Heart right ventricle (tissue), 16 donors: Measurements from ENCODE around the gene PRKAR1B. TPM values are rescaled to one million over a fixed set of nuclear protein-coding genes. Genes with fewer than 3 reads are reported as not detected.
A peak's percentile ranks its signal among the peaks of the same experiment; 100 is the strongest.

ENCODE experiments used
- ATAC-seq, 8 donors: fragments of 200-7000 bp; cut with Tn5 transposase; one replicate each; pipeline ENCODE4 v1.9.1; 2020; ENCODE audit warnings: mild to moderate bottlenecking in 8 of 8, moderate library complexity in 8 of 8, moderate number of reproducible peaks in 1 of 8
- DNase-seq, 2 donors: peaks; one replicate each; pipeline ENCODE4 v3.0.0-alpha.2; 2020
- H3K27ac ChIP-seq, 10 donors: fragments of 200-600 bp; sonication (generic) in 2 of 10; one replicate each; pipeline versions ENCODE4 v1.5.0 to v1.8.0; 2020 to 2022; ENCODE audit warnings: mild to moderate bottlenecking in 3 of 10
- H3K27me3 ChIP-seq, 7 donors: fragments of 200-600 bp; one replicate each; pipeline ENCODE4 v1.8.0; 2021 to 2022; ENCODE audit warnings: mild to moderate bottlenecking in 2 of 7
- H3K36me3 ChIP-seq, 9 donors: fragments of 200-600 bp; sonication (generic) in 1 of 9; one replicate each; pipeline versions ENCODE4 v1.5.0 to v1.8.0; 2020 to 2022; ENCODE audit warnings: mild to moderate bottlenecking in 2 of 9
- H3K4me1 ChIP-seq, 9 donors: fragments of 200-600 bp; sonication (generic) in 1 of 9; one replicate each; pipeline versions ENCODE4 v1.5.0 to v1.8.0; 2020 to 2022; ENCODE audit warnings: mild to moderate bottlenecking in 4 of 9
- H3K4me3 ChIP-seq, 10 donors: fragments of 200-600 bp; sonication (generic) in 2 of 10; one replicate each; pipeline versions ENCODE4 v1.5.0 to v1.8.0; 2020 to 2022; ENCODE audit warnings: mild to moderate bottlenecking in 7 of 10, moderate library complexity in 2 of 10
- H3K9me3 ChIP-seq, 11 donors: fragments of 200-600 bp in 10 of 11; sonication (generic) in 2 of 11; one replicate each; pipeline versions ENCODE4 v1.5.0 to v1.8.0; 2013 to 2022; ENCODE audit warnings: mild to moderate bottlenecking in 2 of 11, control low read depth in 1 of 11, moderate library complexity in 1 of 11
- CTCF ChIP-seq, 9 donors: fragments of 200-600 bp; sonication (generic) in 2 of 9; IDR thresholded peaks; one replicate each; pipeline versions ENCODE4 v1.5.0 to v1.8.0; 2021 to 2022; ENCODE audit warnings: antibody characterized with exemption in 9 of 9, mild to moderate bottlenecking in 5 of 9, moderate library complexity in 1 of 9
- WGBS, 2 donors: extraction: QIAGEN DNeasy Blood & Tissue Kit; methylation state at CpG; one replicate each; pipeline ENCODE4 v1.1.7; 2013; ENCODE audit warnings: inconsistent platforms in 1 of 2; 5-methylcytosine and 5-hydroxymethylcytosine counted together
- intact Hi-C, 10 donors: fragments of 100-400 bp; cut with DNase I; formaldehyde crosslinking; loops; one replicate each; pipeline versions ENCODE4 v1.11.1 to v1.14.2; 2022
- polyA plus RNA-seq, 2 donors: library from polyadenylated mRNA; stranded (reverse); fragments of 200-250 nt; gene quantifications; one replicate each; pipeline ENCODE4 v1.2.3, GENCODE V29; 2013
- total RNA-seq, 10 donors: library from RNA; stranded (reverse); fragmentation: NEBNext Ultra II Directional in 3 of 10; extraction: Animal tissue kit (Norgen Biotek cat#: 25700) in 3 of 10; gene quantifications; one replicate each; pipeline versions ENCODE4 v1.2.1 to v1.2.4, GENCODE V29; 2021 to 2023
- donor health status: Arrhythmogenic right ventricular cardiomyopathy.
- donor health status: ischemic (EF 13 %, LVEDD 7.1; RV severe dilation, severe dysfunction).
- donor health status: healthy with polysubstance abuse.
- donor health status: DM: no; HTN: yes; CAD: no.
- donor health status: DM: no; HTN: no; CAD: no.
- donor health status: ischemic (EF 25% LVEDD 6.9; RV normal size, moderate dysfunction).
- donor health status: ischemic (EF 25% LVEDD 5.7; RV mildly dilated, moderate dysfunction).
- donor health status: healthy.
- donor health status: DM: yes; HTN: yes; CAD: no.
- donor health status: Ischemic cardiomyopathy.
- donor health status: ischemic (EF 35%, LVEDD 5.7; RV mildly dilated, moderate dysfunction).
- donor health status: nonischemic (EF 11% LVEDD 7.7; RV severe dilation, severe dysfunction).
- donor health status: DM: yes; HTN: yes; CAD: no.
- donor health status: PGD.
- donor health status: ischemic (EF 29% LVEDD 5.4; RV normal size, mild dysfunction).
- donor health status: nonischemic (EF 23%, LVEDD 6.1; RV moderate dilation, normal function).

The PRKAR1B gene
- total and polyA plus RNA-seq, 12 donors = 5.0 to 24.5 (median 20.6) TPM

GRCh38 chr7:513521-514166, 213.4 kb downstream of the PRKAR1B start:
- intact Hi-C loops = loop anchor here in 4 of 10 donors (10.0 kb wide), 4 partner anchors 141 to 221 kb away; partner anchors contain the start of genes DNAAF5 (in 1 of the 4) and PRKAR1B (in 1 of the 4)
- H3K36me3 ChIP-seq = peaks cover 0 to 37% (median 14%) of the 10 kb centered on the region in 9 donors
- no peaks in the 10 kb centered on the region for H3K9me3 ChIP-seq
- DNase-seq = no peak
- peak overlapping the region in 4 of 10 donors; percentile 19 to 46 (median 40) for H3K27ac ChIP-seq
- no peak overlapping the region for H3K4me3 ChIP-seq
- no peak for TF ChIP-seq CTCF (IDR thresholded peaks at IDR 0.05)
- 81 to 84% methylated on average over 20 of the region's 20 CpGs for WGBS, 2 donors
- peaks cover 0 to 33% (median 0%) of the 10 kb centered on the region in 7 donors for H3K27me3 ChIP-seq
- ATAC-seq = no peak
- H3K4me1 ChIP-seq = peaks cover 22 to 51% (median 39%) of the 10 kb centered on the region in 9 donors

- Histone ChIP-seq H3K4me1 (peaks cover 22 to 45% (median 35%) of the 10 kb centered on the region in 9 donors), H3K27me3 (peaks cover 0 to 24% (median 0%) of the 10 kb centered on the region in 7 donors), H3K4me3 (no peak overlapping the region), H3K9me3 (no peaks in the 10 kb centered on the region), H3K27ac (peak overlapping the region in 2 of 10 donors; percentile 13 to 22), H3K36me3 (peaks cover 0 to 47% (median 14%) of the 10 kb centered on the region in 9 donors)
- intact Hi-C loops = loop anchor here in 4 of 10 donors (10.0 kb wide), 4 partner anchors 142 to 222 kb away; partner anchors contain the start of genes DNAAF5 (in 1 of the 4) and PRKAR1B (in 1 of the 4)
- DNase-seq (peak in 1 of 2 donors; percentile 44), ATAC-seq (peak in 4 of 8 donors; percentile 8 to 17 (median 10))
- TF ChIP-seq CTCF (IDR thresholded peaks at IDR 0.05) = no peak
- WGBS, 2 donors = 64 to 77% methylated on average over 32 of the region's 32 CpGs
Measured at GRCh38 chr7:512541-513311, 214.4 kb downstream of the PRKAR1B start.

- intact Hi-C loops = loop anchor here in 4 of 10 donors (10.0 kb wide), 4 partner anchors 143 to 223 kb away; partner anchors contain the start of genes DNAAF5 (in 1 of the 4) and PRKAR1B (in 1 of the 4)
- TF ChIP-seq CTCF (IDR thresholded peaks at IDR 0.05) = no peak
- Histone ChIP-seq H3K27me3 (peaks cover 0 to 19% (median 0%) of the 10 kb centered on the region in 7 donors), H3K9me3 (no peaks in the 10 kb centered on the region), H3K27ac (no peak overlapping the region), H3K36me3 (peaks cover 0 to 49% (median 14%) of the 10 kb centered on the region in 9 donors), H3K4me3 (no peak overlapping the region), H3K4me1 (peaks cover 20 to 45% (median 35%) of the 10 kb centered on the region in 9 donors)
- DNase-seq (peak in 1 of 2 donors; percentile 14), ATAC-seq (no peak)
- WGBS, 2 donors = 79 to 83% methylated on average over 19 of the region's 19 CpGs
Measured at GRCh38 chr7:512146-512510, 215.0 kb downstream of the PRKAR1B start.
